ENCODE data around the gene TNIK. TPM values are rescaled to one million over a fixed set of nuclear protein-coding genes. Genes with fewer than 3 reads are reported as not detected.

The TNIK gene
- total RNA-seq, 1 donor = 49.8 TPM

GRCh38 chr3:171058873-171059603 lies 401.2 kb downstream of the TNIK start:
- no peaks in the 10 kb centered on the region for H3K9me3 ChIP-seq (ENCODE audit: low read depth, low read length)
- no peaks in the 10 kb centered on the region for H3K27me3 ChIP-seq (ENCODE audit: insufficient read depth, low read length)
- no peaks in the 10 kb centered on the region for H3K4me1 ChIP-seq (ENCODE audit: insufficient read depth, low read length)
- H3K4me3 ChIP-seq (ENCODE audit: low read length) = no peak overlapping the region

- H3K9me3 ChIP-seq (ENCODE audit: low read depth, low read length) = no peaks in the 10 kb centered on the region
- H3K27me3 ChIP-seq (ENCODE audit: insufficient read depth, low read length) = no peaks in the 10 kb centered on the region
- H3K4me3 ChIP-seq (ENCODE audit: low read length) = no peak overlapping the region
- no peaks in the 10 kb centered on the region for H3K4me1 ChIP-seq (ENCODE audit: insufficient read depth, low read length)
Measured at GRCh38 chr3:171058058-171058457, 402.1 kb downstream of the TNIK start.

GRCh38 chr3:171057072-171057471 lies 403.1 kb downstream of the TNIK start:
- H3K4me1 ChIP-seq (ENCODE audit: insufficient read depth, low read length) = no peaks in the 10 kb centered on the region
- H3K9me3 ChIP-seq (ENCODE audit: low read depth, low read length) = no peaks in the 10 kb centered on the region
- no peak overlapping the region for H3K4me3 ChIP-seq (ENCODE audit: low read length)
- H3K27me3 ChIP-seq (ENCODE audit: insufficient read depth, low read length) = no peaks in the 10 kb centered on the region

- H3K4me3 ChIP-seq (ENCODE audit: low read length) = no peak overlapping the region
- no peaks in the 10 kb centered on the region for H3K9me3 ChIP-seq (ENCODE audit: low read depth, low read length)
- no peaks in the 10 kb centered on the region for H3K27me3 ChIP-seq (ENCODE audit: insufficient read depth, low read length)
- no peaks in the 10 kb centered on the region for H3K4me1 ChIP-seq (ENCODE audit: insufficient read depth, low read length)
Measured at GRCh38 chr3:171056528-171056927, 403.7 kb downstream of the TNIK start.

GRCh38 chr3:171055336-171056178 lies 404.6 kb downstream of the TNIK start:
- Histone ChIP-seq H3K9me3 (ENCODE audit: low read depth, low read length) (no peaks in the 10 kb centered on the region), H3K27me3 (ENCODE audit: insufficient read depth, low read length) (no peaks in the 10 kb centered on the region), H3K4me1 (ENCODE audit: insufficient read depth, low read length) (no peaks in the 10 kb centered on the region), H3K4me3 (ENCODE audit: low read length) (no peak overlapping the region)

- no peaks in the 10 kb centered on the region for H3K9me3 ChIP-seq (ENCODE audit: low read depth, low read length)
- no peaks in the 10 kb centered on the region for H3K4me1 ChIP-seq (ENCODE audit: insufficient read depth, low read length)
- H3K4me3 ChIP-seq (ENCODE audit: low read length) = no peak overlapping the region
- H3K27me3 ChIP-seq (ENCODE audit: insufficient read depth, low read length) = no peaks in the 10 kb centered on the region
Measured at GRCh38 chr3:171054921-171055320, 405.3 kb downstream of the TNIK start.

- Histone ChIP-seq H3K4me1 (ENCODE audit: insufficient read depth, low read length) (no peaks in the 10 kb centered on the region), H3K4me3 (ENCODE audit: low read length) (no peak overlapping the region), H3K27me3 (ENCODE audit: insufficient read depth, low read length) (no peaks in the 10 kb centered on the region), H3K9me3 (ENCODE audit: low read depth, low read length) (no peaks in the 10 kb centered on the region)
Measured at GRCh38 chr3:171054231-171054630, 406.0 kb downstream of the TNIK start.

- Histone ChIP-seq H3K27me3 (ENCODE audit: insufficient read depth, low read length) (no peaks in the 10 kb centered on the region), H3K9me3 (ENCODE audit: low read depth, low read length) (no peaks in the 10 kb centered on the region), H3K4me3 (ENCODE audit: low read length) (no peak overlapping the region), H3K4me1 (ENCODE audit: insufficient read depth, low read length) (no peaks in the 10 kb centered on the region)
Measured at GRCh38 chr3:171049861-171050444, 410.3 kb downstream of the TNIK start.

GRCh38 chr3:171046760-171047159 lies 413.4 kb downstream of the TNIK start:
- H3K27me3 ChIP-seq (ENCODE audit: insufficient read depth, low read length) = no peaks in the 10 kb centered on the region
- H3K4me1 ChIP-seq (ENCODE audit: insufficient read depth, low read length) = no peaks in the 10 kb centered on the region
- no peak overlapping the region for H3K4me3 ChIP-seq (ENCODE audit: low read length)
- no peaks in the 10 kb centered on the region for H3K9me3 ChIP-seq (ENCODE audit: low read depth, low read length)

- Histone ChIP-seq H3K4me3 (ENCODE audit: low read length) (no peak overlapping the region), H3K27me3 (ENCODE audit: insufficient read depth, low read length) (no peaks in the 10 kb centered on the region), H3K9me3 (ENCODE audit: low read depth, low read length) (no peaks in the 10 kb centered on the region), H3K4me1 (ENCODE audit: insufficient read depth, low read length) (no peaks in the 10 kb centered on the region)
Measured at GRCh38 chr3:171044835-171045793, 415.1 kb downstream of the TNIK start.

GRCh38 chr3:171044384-171044783 lies 415.8 kb downstream of the TNIK start:
- Histone ChIP-seq H3K4me3 (ENCODE audit: low read length) (no peak overlapping the region), H3K27me3 (ENCODE audit: insufficient read depth, low read length) (no peaks in the 10 kb centered on the region), H3K4me1 (ENCODE audit: insufficient read depth, low read length) (no peaks in the 10 kb centered on the region), H3K9me3 (ENCODE audit: low read depth, low read length) (no peaks in the 10 kb centered on the region)

- Histone ChIP-seq H3K27me3 (ENCODE audit: insufficient read depth, low read length) (peaks cover 7% of the 10 kb centered on the region), H3K4me3 (ENCODE audit: low read length) (no peak overlapping the region), H3K4me1 (ENCODE audit: insufficient read depth, low read length) (no peaks in the 10 kb centered on the region)
Measured at GRCh38 chr3:171039674-171040073, 420.5 kb downstream of the TNIK start.

GRCh38 chr3:171038342-171038741 lies 421.9 kb downstream of the TNIK start:
- Histone ChIP-seq H3K27me3 (ENCODE audit: insufficient read depth, low read length) (peaks cover 12% of the 10 kb centered on the region), H3K4me1 (ENCODE audit: insufficient read depth, low read length) (no peaks in the 10 kb centered on the region), H3K9me3 (ENCODE audit: low read depth, low read length) (no peaks in the 10 kb centered on the region), H3K4me3 (ENCODE audit: low read length) (no peak overlapping the region)

More at GRCh38 chr3:171039674-171040073, 420.5 kb downstream of the TNIK start:
- no peaks in the 10 kb centered on the region for H3K9me3 ChIP-seq (ENCODE audit: low read depth, low read length)

- peaks cover 11% of the 10 kb centered on the region for H3K4me1 ChIP-seq (ENCODE audit: insufficient read depth, low read length)
- H3K9me3 ChIP-seq (ENCODE audit: low read depth, low read length) = no peaks in the 10 kb centered on the region
- H3K4me3 ChIP-seq (ENCODE audit: low read length) = no peak overlapping the region
- H3K27me3 ChIP-seq (ENCODE audit: insufficient read depth, low read length) = peaks cover 33% of the 10 kb centered on the region
Measured at GRCh38 chr3:171028779-171029232, 431.4 kb downstream of the TNIK start.

All from mononuclear cell (primary cell).